Brain microvascular endothelial cell (primary cell): ENCODE measurements around the gene INPP5F.

Experiments
- DNase-seq: peaks from one replicate; pipeline ENCODE4 v3.0.0-alpha.2; 2020
- H3K27ac ChIP-seq: fragments of 250-450 bp; sonication (Bioruptor Pico); 2 replicates; pipeline ENCODE4 v1.5.1; 2020; ENCODE audit warnings: mild to moderate bottlenecking, moderate library complexity
- H3K27me3 ChIP-seq: fragments of 250-450 bp; sonication (Bioruptor Pico); replicated peaks from 2 replicates; pipeline ENCODE4 v1.5.1; 2020; ENCODE audit warnings: mild to moderate bottlenecking
- H3K36me3 ChIP-seq: fragments of 250-450 bp; sonication (Bioruptor Pico); replicated peaks from 2 replicates; pipeline ENCODE4 v1.5.1; 2020; ENCODE audit warnings: mild to moderate bottlenecking
- H3K4me3 ChIP-seq: 2 replicates; pipeline ENCODE4 v1.5.1; 2011; ENCODE audit warnings: low read depth, mild to moderate bottlenecking, control low read depth, low read length, moderate library complexity
- CTCF ChIP-seq: IDR thresholded peaks from 2 replicates; pipeline ENCODE4 v1.5.1; 2011; ENCODE audit warnings: low read depth, mild to moderate bottlenecking, moderate library complexity, low read length, control low read depth, inconsistent platforms; ENCODE audit errors: missing control alignments
- in situ Hi-C: cut with HindIII; loops from 2 replicates; pipeline ENCODE4 v1.10.0; 2017; ENCODE audit warnings: low sequenced_read_pairs, low pct_ligation_motif_present

INPP5F gene

DNA sequence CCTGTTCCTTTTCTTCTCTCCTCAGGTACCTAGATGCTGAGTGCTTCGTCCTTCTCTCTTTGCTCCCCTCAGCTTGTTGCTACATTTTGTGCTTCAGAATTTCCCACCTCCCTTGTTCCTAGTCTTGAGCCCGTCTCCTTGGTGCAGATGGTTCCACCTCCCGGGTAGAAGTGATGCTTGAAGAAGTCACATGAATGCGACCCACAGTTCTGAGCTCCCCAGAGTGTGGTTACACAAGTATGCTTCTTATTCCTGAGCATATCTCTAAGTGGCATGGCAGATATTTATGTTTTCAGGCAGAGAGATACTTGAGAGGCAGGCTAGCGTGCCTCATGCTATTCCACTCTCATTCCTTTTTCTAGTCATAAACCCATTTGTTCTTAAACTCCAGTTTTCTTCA, 34.0 kb downstream of the INPP5F start:
- no peak for TF ChIP-seq CTCF
- in situ Hi-C loops, result no loop called here
- DNase-seq, result peak; percentile 62
- H3K4me3 ChIP-seq, result no peak overlapping the region
- H3K36me3 ChIP-seq, result no peaks in the 10 kb centered on the region
- H3K27me3 ChIP-seq, result no peaks in the 10 kb centered on the region
- H3K27ac ChIP-seq, result no peak overlapping the region

DNA sequence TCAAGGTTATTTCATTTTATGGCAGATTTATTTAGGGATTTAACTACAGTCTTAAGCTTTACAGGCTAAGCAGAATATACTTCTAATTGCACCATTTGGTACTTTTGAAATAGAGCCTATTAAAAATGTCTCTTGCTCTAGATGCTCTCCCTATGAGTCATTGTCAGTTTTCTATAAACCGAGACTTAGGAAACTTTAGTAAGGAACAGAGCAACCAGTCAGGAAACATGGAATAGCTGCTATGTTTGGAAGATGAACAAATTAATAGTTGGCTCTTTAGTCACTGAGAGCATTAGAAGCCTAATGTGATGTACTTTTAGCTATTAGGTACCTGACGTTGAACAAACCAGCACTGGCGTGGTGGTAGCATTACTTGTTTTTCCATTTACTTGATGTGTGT, 35.3 kb downstream of the INPP5F start:
- in situ Hi-C loops, result no loop called here

DNA sequence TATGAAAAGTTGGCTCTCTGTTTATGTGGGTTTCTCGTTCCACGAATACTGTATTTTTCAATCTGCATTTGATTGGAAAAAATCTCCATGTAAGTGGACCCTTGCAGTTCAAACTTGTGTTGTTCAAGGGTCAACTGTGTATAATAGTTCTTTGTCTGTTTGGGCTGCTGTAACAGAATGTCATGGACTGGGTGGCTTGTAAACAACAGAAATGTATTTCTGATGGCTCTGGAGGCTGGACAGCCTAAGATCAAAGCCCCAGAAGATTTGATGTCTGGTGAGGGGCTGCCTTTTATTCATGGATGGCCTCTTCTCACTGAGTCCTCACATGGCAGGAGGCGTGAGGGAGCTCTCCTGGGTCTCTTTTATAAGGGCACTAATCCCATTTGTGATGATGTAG, 36.2 kb downstream of the INPP5F start:
- no peak for TF ChIP-seq CTCF
- in situ Hi-C loops, result no loop called here
- Histone ChIP-seq H3K27ac (no peak overlapping the region), H3K27me3 (no peaks in the 10 kb centered on the region), H3K36me3 (no peaks in the 10 kb centered on the region), H3K4me3 (no peak overlapping the region)
- DNase-seq, result no peak

More for the DNA sequence above, 35.3 kb downstream of the INPP5F start:
- no peak for TF ChIP-seq CTCF
- H3K27me3 ChIP-seq, result no peaks in the 10 kb centered on the region
- no peak overlapping the region for H3K4me3 ChIP-seq
- no peak overlapping the region for H3K27ac ChIP-seq
- no peaks in the 10 kb centered on the region for H3K36me3 ChIP-seq
- DNase-seq, result peak; percentile 19

- Histone ChIP-seq H3K27me3 (no peaks in the 10 kb centered on the region), H3K27ac (no peak overlapping the region), H3K4me3 (no peak overlapping the region), H3K36me3 (no peaks in the 10 kb centered on the region)
- in situ Hi-C loops, result no loop called here
- no peak for TF ChIP-seq CTCF
- no peak for DNase-seq
Observed at GRCh38 chr10:119762805-119763798, 37.3 kb downstream of the INPP5F start.

DNA sequence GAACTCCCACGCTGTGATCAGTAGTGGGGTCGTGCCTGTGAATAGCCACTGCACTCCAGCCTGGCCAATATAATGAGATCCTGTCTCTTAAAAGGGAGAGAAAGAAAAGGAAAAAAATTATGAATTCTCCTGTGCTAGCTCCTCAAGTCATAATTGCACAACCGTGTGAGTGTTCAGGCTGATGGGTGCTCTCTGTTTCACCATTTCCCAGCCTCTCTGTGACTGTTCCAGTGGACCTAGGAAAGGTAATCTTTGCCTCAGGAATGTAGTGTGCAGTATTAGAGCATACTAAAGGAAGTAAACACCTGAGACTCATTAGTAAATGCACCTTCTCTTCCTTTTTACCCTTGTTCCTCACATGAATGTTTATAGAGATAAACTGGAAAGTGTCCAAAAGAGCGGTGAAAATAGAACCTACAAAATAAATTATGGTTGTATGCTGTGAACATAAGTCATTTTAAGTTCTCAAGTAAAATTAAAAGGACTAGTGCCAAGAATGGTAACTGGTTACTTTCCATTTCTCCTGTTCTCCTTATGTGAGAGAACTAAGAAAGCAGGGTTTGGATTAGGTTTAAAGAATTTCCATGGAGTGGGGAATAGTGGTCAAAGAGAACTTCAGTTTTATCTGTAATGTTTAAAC, 42.7 kb downstream of the INPP5F start:
- no peaks in the 10 kb centered on the region for H3K36me3 ChIP-seq
- no peak for DNase-seq
- TF ChIP-seq CTCF, result no peak
- H3K4me3 ChIP-seq, result no peak overlapping the region
- in situ Hi-C loops, result no loop called here
- no peaks in the 10 kb centered on the region for H3K27me3 ChIP-seq
- no peak overlapping the region for H3K27ac ChIP-seq
